IMR-90 (cell line): ENCODE data around the gene PIK3CB.

Experiments used
- FOS ChIP-seq: fragments of 150-350 bp; IDR thresholded peaks from 2 replicates; pipeline ENCODE4 v1.6.1; 2016; ENCODE audit warnings: low read depth, low read length
- POLR2A ChIP-seq: IDR thresholded peaks from 2 replicates; pipeline ENCODE4 v1.6.1; 2012; ENCODE audit warnings: mild to moderate bottlenecking, low read depth, low read length
- RAD21 ChIP-seq: IDR thresholded peaks from 2 replicates; pipeline ENCODE4 v1.6.1; 2012; ENCODE audit warnings: low read length, improper control_type of control experiment
- RCOR1 ChIP-seq: IDR thresholded peaks from 2 replicates; pipeline ENCODE4 v1.6.1; 2012; ENCODE audit warnings: mild to moderate bottlenecking, low read length, improper control_type of control experiment; ENCODE audit not compliant: insufficient replicate concordance
- TF ChIP-seq, protein P1 (sequence below): conservative IDR thresholded peaks from 2 replicates; pipeline ENCODE4 v1.5.1; 2012; ENCODE audit warnings: mild to moderate bottlenecking, low read depth, low read length, improper control_type of control experiment

DNA sequence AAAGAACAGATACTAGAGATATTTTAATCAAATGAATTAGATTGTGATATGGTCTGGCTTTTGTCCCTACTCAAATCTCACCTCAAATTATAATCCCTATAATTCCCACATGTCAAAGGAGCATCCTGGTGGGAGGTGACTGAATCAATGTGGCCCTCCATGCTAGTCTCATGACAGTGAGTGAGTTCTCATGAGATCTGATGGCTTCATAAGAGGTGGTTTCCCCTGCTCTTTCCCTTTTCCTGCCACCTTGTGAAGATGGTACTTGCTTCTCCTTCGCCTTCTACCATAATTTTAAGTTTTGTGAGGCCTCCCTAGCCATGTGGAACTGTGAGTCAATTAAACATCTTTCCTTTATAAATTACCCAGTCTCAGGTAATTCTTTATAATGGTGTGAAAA, 143.4 kb downstream of the PIK3CB start:
- TF ChIP-seq, protein P1, sequence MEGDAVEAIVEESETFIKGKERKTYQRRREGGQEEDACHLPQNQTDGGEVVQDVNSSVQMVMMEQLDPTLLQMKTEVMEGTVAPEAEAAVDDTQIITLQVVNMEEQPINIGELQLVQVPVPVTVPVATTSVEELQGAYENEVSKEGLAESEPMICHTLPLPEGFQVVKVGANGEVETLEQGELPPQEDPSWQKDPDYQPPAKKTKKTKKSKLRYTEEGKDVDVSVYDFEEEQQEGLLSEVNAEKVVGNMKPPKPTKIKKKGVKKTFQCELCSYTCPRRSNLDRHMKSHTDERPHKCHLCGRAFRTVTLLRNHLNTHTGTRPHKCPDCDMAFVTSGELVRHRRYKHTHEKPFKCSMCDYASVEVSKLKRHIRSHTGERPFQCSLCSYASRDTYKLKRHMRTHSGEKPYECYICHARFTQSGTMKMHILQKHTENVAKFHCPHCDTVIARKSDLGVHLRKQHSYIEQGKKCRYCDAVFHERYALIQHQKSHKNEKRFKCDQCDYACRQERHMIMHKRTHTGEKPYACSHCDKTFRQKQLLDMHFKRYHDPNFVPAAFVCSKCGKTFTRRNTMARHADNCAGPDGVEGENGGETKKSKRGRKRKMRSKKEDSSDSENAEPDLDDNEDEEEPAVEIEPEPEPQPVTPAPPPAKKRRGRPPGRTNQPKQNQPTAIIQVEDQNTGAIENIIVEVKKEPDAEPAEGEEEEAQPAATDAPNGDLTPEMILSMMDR: no peak
- TF ChIP-seq RAD21 (no peak), POLR2A (no peak), RCOR1 (no peak), FOS (no peak)
